GM13977 (cell line): Measurements from ENCODE around the gene OR2AK2.
"Not testable (repeated sequence)": the region's sequence is repeated elsewhere in the genome, so short reads cannot be mapped to it uniquely, and the experiment has no call there.

Experiments used
- DNase-seq: peaks from one replicate; pipeline ENCODE4 v3.0.0; 2012; ENCODE audit warnings: low spot score
- CTCF ChIP-seq: IDR thresholded peaks from 2 replicates; pipeline ENCODE4 v1.5.1; 2012; ENCODE audit warnings: mild to moderate bottlenecking, control low read depth; ENCODE audit not compliant: insufficient read depth; ENCODE audit errors: extremely low read depth, missing control alignments
- in situ Hi-C: fragments of 300-500 bp; cut with MboI; formaldehyde crosslinking; loops from one replicate; pipeline ENCODE4 v1.12.0; 2022; ENCODE audit warnings: low sequenced_read_pairs, low pct_unique_long_range_greater_than_20kb, mixed read lengths, inconsistent platforms; ENCODE audit not compliant: unreplicated experiment

OR2AK2 gene

GRCh38 chr1:247936965-247937734, 27.9 kb upstream of the OR2AK2 start:
- in situ Hi-C loops, result not testable (repeated sequence)
- peak; percentile 68 for TF ChIP-seq CTCF
- DNase-seq, result peak; percentile 34

- in situ Hi-C loops, result no loop called here
- no peak for DNase-seq
- no peak for TF ChIP-seq CTCF
These were observed 22.4 kb upstream of the OR2AK2 start for GRCh38 chr1:247942624-247943023.

- in situ Hi-C loops, result no loop called here
- TF ChIP-seq CTCF, result no peak
These were observed 16.5 kb upstream of the OR2AK2 start, which contains the start of gene OR2L8 for GRCh38 chr1:247948558-247948957. Gene OR2L8, plus strand, starts transcription at chr1:247948858. Its CDS starts 0 bp downstream, at chr1:247948858.

GRCh38 chr1:247953408-247953807, 11.6 kb upstream of the OR2AK2 start:
- no peak for DNase-seq
- no peak for TF ChIP-seq CTCF
- in situ Hi-C loops, result no loop called here

More at GRCh38 chr1:247948558-247948957, 16.5 kb upstream of the OR2AK2 start, which contains the start of gene OR2L8:
- no peak for DNase-seq

GRCh38 chr1:247961791-247962190, 3.2 kb upstream of the OR2AK2 start:
- in situ Hi-C loops, result no loop called here
- no peak for TF ChIP-seq CTCF
- no peak for DNase-seq

- in situ Hi-C loops, result no loop called here
- no peak for TF ChIP-seq CTCF
- no peak for DNase-seq
These were observed 2.0 kb upstream of the OR2AK2 start for GRCh38 chr1:247962911-247963588.
